ENCODE results near the gene OSBP. TPM values are rescaled to one million over a fixed set of nuclear protein-coding genes. Genes with fewer than 3 reads are reported as not detected.

OSBP gene
- total RNA-seq, 1 experiment from 2014 or later, result 35.3 TPM

DNA sequence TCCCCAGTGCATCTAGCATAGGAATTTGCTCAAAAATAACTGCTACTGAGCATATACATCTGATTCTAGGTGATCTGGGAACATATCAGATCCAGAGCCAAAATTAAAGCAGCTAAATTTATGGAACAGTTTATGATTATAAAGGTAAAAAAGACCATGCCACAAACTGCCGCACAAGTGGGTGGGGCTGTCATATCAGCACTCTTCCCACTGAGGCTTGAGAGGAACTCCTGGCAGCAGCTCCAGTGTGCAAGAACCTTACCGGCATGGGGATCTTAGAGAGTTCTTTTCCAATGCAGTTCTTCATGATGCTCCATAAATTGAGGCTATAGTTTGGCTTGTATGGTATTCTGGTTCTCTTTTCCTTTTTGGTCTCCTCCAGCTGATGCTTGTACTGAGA lies 15.3 kb downstream of the OSBP start:
- DNase-seq (ENCODE audit: low read depth, low spot score), result no peak
- POLR2A ChIA-PET, result interaction anchor here (0.6 kb wide), 1 partner anchor 608 kb away, joined by 6 read pairs; no protein-coding TSS in a partner anchor
- Histone ChIP-seq H3K27ac (ENCODE audit: low read length) (no peak overlapping the region), H3K36me3 (ENCODE audit: control insufficient read depth, insufficient read depth, low read length) (peaks cover 22% of the 10 kb centered on the region), H3K4me1 (ENCODE audit: control insufficient read depth, insufficient read depth, low read length) (no peaks in the 10 kb centered on the region), H3K9me3 (ENCODE audit: control insufficient read depth, insufficient read depth, low read depth, low read length) (no peaks in the 10 kb centered on the region), H3K27me3 (ENCODE audit: control insufficient read depth, insufficient read depth, low read length) (no peaks in the 10 kb centered on the region), H3K4me3 (ENCODE audit: low read depth in 2 of 2, low read length in 2 of 2) (no peak overlapping the region)
- TF ChIP-seq, protein P1, sequence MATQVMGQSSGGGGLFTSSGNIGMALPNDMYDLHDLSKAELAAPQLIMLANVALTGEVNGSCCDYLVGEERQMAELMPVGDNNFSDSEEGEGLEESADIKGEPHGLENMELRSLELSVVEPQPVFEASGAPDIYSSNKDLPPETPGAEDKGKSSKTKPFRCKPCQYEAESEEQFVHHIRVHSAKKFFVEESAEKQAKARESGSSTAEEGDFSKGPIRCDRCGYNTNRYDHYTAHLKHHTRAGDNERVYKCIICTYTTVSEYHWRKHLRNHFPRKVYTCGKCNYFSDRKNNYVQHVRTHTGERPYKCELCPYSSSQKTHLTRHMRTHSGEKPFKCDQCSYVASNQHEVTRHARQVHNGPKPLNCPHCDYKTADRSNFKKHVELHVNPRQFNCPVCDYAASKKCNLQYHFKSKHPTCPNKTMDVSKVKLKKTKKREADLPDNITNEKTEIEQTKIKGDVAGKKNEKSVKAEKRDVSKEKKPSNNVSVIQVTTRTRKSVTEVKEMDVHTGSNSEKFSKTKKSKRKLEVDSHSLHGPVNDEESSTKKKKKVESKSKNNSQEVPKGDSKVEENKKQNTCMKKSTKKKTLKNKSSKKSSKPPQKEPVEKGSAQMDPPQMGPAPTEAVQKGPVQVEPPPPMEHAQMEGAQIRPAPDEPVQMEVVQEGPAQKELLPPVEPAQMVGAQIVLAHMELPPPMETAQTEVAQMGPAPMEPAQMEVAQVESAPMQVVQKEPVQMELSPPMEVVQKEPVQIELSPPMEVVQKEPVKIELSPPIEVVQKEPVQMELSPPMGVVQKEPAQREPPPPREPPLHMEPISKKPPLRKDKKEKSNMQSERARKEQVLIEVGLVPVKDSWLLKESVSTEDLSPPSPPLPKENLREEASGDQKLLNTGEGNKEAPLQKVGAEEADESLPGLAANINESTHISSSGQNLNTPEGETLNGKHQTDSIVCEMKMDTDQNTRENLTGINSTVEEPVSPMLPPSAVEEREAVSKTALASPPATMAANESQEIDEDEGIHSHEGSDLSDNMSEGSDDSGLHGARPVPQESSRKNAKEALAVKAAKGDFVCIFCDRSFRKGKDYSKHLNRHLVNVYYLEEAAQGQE (IDR thresholded peaks at IDR 0.05; ENCODE audit: insufficient read depth in 1 of 2, low read depth in 2 of 2, low read length in 1 of 2), result no peak
- no peak for TF ChIP-seq SIN3A (IDR thresholded peaks at IDR 0.05; ENCODE audit: borderline replicate concordance, insufficient read depth, low read depth, low read length)
- TF ChIP-seq POLR2AphosphoS5 (IDR thresholded peaks at IDR 0.05; ENCODE audit: low read depth, low read length), result no peak
- no peak for TF ChIP-seq CTCF (IDR thresholded peaks at IDR 0.05)
- no peak for TF ChIP-seq TCF7L2 (IDR thresholded peaks at IDR 0.05; ENCODE audit: low read depth, low read length)
- in situ Hi-C loops (cut with HindIII; ENCODE audit: low pct_unique_long_range_greater_than_20kb, low sequenced_read_pairs), result no loop called here
- CTCF ChIA-PET, result no interaction called here
- BruUV-seq (replicated peaks), result no TSS peak
- no peak for ATAC-seq
- intact Hi-C loops (cut with micrococcal nuclease; ENCODE audit: unreplicated experiment), result no loop called here

DNA sequence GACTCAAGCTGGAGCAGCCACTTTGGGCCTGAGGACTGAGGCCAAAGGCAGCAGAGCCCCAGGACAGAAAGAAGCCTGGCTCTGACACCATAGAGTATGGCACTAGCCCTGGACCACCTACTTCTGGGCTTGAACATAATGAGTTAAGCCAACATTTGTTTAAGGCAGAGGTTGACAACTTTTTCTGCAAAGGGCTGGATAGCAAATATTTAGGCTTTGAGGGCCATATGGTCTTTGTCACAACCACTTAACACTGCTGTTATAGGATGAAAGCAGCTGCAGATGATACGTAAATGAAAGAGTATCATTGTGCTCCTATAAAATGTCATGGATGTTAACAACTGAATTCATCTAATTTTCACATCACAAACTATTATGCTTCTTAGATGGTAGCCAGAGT lies 16.6 kb downstream of the OSBP start:
- Histone ChIP-seq H3K9me3 (ENCODE audit: control insufficient read depth, insufficient read depth, low read depth, low read length) (no peaks in the 10 kb centered on the region), H3K36me3 (ENCODE audit: control insufficient read depth, insufficient read depth, low read length) (peaks cover 28% of the 10 kb centered on the region), H3K4me3 (ENCODE audit: low read depth in 2 of 2, low read length in 2 of 2) (no peak overlapping the region), H3K27me3 (ENCODE audit: control insufficient read depth, insufficient read depth, low read length) (no peaks in the 10 kb centered on the region), H3K27ac (ENCODE audit: low read length) (no peak overlapping the region), H3K4me1 (ENCODE audit: control insufficient read depth, insufficient read depth, low read length) (no peaks in the 10 kb centered on the region)
- ChIA-PET CTCF (no interaction called here), POLR2A (no interaction called here)
- no TSS peak for BruUV-seq (replicated peaks)
- in situ Hi-C loops (cut with HindIII; ENCODE audit: low pct_unique_long_range_greater_than_20kb, low sequenced_read_pairs), result no loop called here
- intact Hi-C loops (cut with micrococcal nuclease; ENCODE audit: unreplicated experiment), result no loop called here
- no peak for DNase-seq (ENCODE audit: low read depth, low spot score)
- TF ChIP-seq POLR2AphosphoS5 (IDR thresholded peaks at IDR 0.05; ENCODE audit: low read depth, low read length), result no peak
- no peak for TF ChIP-seq CTCF (IDR thresholded peaks at IDR 0.05)
- TF ChIP-seq, protein P1 (IDR thresholded peaks at IDR 0.05; ENCODE audit: insufficient read depth in 1 of 2, low read depth in 2 of 2, low read length in 1 of 2), result no peak
- TF ChIP-seq TCF7L2 (IDR thresholded peaks at IDR 0.05; ENCODE audit: low read depth, low read length), result no peak
- no peak for TF ChIP-seq SIN3A (IDR thresholded peaks at IDR 0.05; ENCODE audit: borderline replicate concordance, insufficient read depth, low read depth, low read length)
- no peak for ATAC-seq

Data from Panc1 (cell line).